Measurements from ENCODE around the gene CENPP.

DNA sequence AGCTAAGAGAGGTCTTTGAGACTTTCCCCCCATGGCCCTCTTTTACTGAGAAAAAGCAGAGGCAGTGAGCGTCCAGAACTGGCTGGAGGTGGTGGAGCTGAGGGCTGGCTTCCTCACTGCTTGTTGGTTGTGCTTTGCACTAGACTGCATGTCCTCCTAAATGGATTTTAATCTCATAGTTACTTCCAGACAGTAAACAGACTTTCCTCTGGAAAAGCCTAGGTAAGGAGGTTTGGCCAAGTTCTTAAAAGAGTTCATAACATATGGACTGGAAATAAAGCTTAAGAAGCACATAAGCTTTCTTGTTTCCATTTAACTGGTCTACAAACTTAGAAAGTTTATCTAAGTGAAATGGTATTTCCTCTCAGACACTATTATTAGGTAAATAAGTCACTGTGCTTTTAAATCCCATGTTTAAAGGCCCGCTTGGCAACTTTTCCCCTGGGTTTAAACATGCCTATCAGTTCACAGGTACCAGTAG is 154.6 kb downstream of the CENPP start:
- TF ChIP-seq, protein P1, sequence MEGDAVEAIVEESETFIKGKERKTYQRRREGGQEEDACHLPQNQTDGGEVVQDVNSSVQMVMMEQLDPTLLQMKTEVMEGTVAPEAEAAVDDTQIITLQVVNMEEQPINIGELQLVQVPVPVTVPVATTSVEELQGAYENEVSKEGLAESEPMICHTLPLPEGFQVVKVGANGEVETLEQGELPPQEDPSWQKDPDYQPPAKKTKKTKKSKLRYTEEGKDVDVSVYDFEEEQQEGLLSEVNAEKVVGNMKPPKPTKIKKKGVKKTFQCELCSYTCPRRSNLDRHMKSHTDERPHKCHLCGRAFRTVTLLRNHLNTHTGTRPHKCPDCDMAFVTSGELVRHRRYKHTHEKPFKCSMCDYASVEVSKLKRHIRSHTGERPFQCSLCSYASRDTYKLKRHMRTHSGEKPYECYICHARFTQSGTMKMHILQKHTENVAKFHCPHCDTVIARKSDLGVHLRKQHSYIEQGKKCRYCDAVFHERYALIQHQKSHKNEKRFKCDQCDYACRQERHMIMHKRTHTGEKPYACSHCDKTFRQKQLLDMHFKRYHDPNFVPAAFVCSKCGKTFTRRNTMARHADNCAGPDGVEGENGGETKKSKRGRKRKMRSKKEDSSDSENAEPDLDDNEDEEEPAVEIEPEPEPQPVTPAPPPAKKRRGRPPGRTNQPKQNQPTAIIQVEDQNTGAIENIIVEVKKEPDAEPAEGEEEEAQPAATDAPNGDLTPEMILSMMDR (conservative IDR thresholded peaks at IDR 0.05; ENCODE audit: low read depth, low read length) = no peak
- TF ChIP-seq EZH2phosphoT487 (IDR thresholded peaks at IDR 0.05; ENCODE audit: borderline replicate concordance, low read length) = no peak

Measured in PC-3 (cell line).